GM18858 (cell line): Measurements from ENCODE around the gene ETV2.
"Not testable (repeated sequence)": the region's sequence is repeated elsewhere in the genome, so short reads cannot be mapped to it uniquely, and the experiment has no call there.

Experiments
- ATAC-seq: cut with Tn5 transposase; IDR thresholded peaks from one replicate; pipeline ENCODE4 v1.9.1; 2021; ENCODE audit not compliant: unreplicated experiment

ETV2 gene

GRCh38 chr19:35656700-35657099 is 15.2 kb downstream of the ETV2 start:
- no peak for ATAC-seq

- no peak for ATAC-seq
Measured at GRCh38 chr19:35657904-35658700, 16.6 kb downstream of the ETV2 start.

- no peak for ATAC-seq
Measured at GRCh38 chr19:35661995-35662340, 20.4 kb downstream of the ETV2 start.

- ATAC-seq: no peak
Measured at GRCh38 chr19:35663981-35664380, 22.4 kb downstream of the ETV2 start.

GRCh38 chr19:35665157-35665556 is 23.6 kb downstream of the ETV2 start:
- no peak for ATAC-seq

GRCh38 chr19:35665604-35666003 is 24.1 kb downstream of the ETV2 start:
- no peak for ATAC-seq

- ATAC-seq: no peak
Measured at GRCh38 chr19:35666251-35666913, 24.8 kb downstream of the ETV2 start, which contains the start of gene UPK1A. UPK1A (plus strand) TSS chr19:35666517; CDS start chr19:35666813, 296 bp downstream.

- ATAC-seq: no peak
Measured at GRCh38 chr19:35669566-35669965, 28.0 kb downstream of the ETV2 start.

- ATAC-seq: no peak
Measured at GRCh38 chr19:35669974-35670373, 28.4 kb downstream of the ETV2 start.

GRCh38 chr19:35670686-35671085 is 29.1 kb downstream of the ETV2 start:
- no peak for ATAC-seq

- no peak for ATAC-seq
Measured at GRCh38 chr19:35671818-35672217, 30.3 kb downstream of the ETV2 start.

- ATAC-seq: no peak
Measured at GRCh38 chr19:35673121-35673804, 31.7 kb downstream of the ETV2 start.

GRCh38 chr19:35675589-35676140 is 34.1 kb downstream of the ETV2 start:
- ATAC-seq: no peak

- ATAC-seq: no peak
Measured at GRCh38 chr19:35689836-35690235, 48.3 kb downstream of the ETV2 start.

- ATAC-seq: not testable (repeated sequence)
Measured at GRCh38 chr19:35691106-35691505, 49.6 kb downstream of the ETV2 start.

GRCh38 chr19:35692010-35692409 is 50.5 kb downstream of the ETV2 start:
- ATAC-seq: no peak

GRCh38 chr19:35693422-35693821 is 51.9 kb downstream of the ETV2 start:
- no peak for ATAC-seq

GRCh38 chr19:35693835-35694599 is 52.5 kb downstream of the ETV2 start:
- peak; percentile 62 for ATAC-seq
